IMR-90 (cell line): ENCODE results near the gene DLG4.

Experiments used
- CEBPB ChIP-seq: IDR thresholded peaks from 2 replicates; pipeline ENCODE4 v1.6.1; 2012; ENCODE audit warnings: low read depth, low read length, improper control_type of control experiment
- CHD1 ChIP-seq: IDR thresholded peaks from 2 replicates; pipeline ENCODE4 v1.6.1; 2012; ENCODE audit warnings: low read depth, low read length, improper control_type of control experiment
- CTCF ChIP-seq: conservative IDR thresholded peaks from 2 replicates; pipeline ENCODE4 v1.5.1; 2012; ENCODE audit warnings: mild to moderate bottlenecking, low read depth, low read length, improper control_type of control experiment
- FOS ChIP-seq: fragments of 150-350 bp; IDR thresholded peaks from 2 replicates; pipeline ENCODE4 v1.6.1; 2016; ENCODE audit warnings: low read depth, low read length
- MAFK ChIP-seq: IDR thresholded peaks from 2 replicates; pipeline ENCODE4 v1.6.1; 2012; ENCODE audit warnings: low read depth, low read length, improper control_type of control experiment
- POLR2A ChIP-seq: IDR thresholded peaks from 2 replicates; pipeline ENCODE4 v1.6.1; 2012; ENCODE audit warnings: mild to moderate bottlenecking, low read depth, low read length
- RAD21 ChIP-seq: IDR thresholded peaks from 2 replicates; pipeline ENCODE4 v1.6.1; 2012; ENCODE audit warnings: low read length, improper control_type of control experiment
- RCOR1 ChIP-seq: IDR thresholded peaks from 2 replicates; pipeline ENCODE4 v1.6.1; 2012; ENCODE audit warnings: mild to moderate bottlenecking, low read length, improper control_type of control experiment; ENCODE audit not compliant: insufficient replicate concordance
- RFX5 ChIP-seq: IDR thresholded peaks from 2 replicates; pipeline ENCODE4 v1.8.0; 2012; ENCODE audit warnings: low read depth, mild to moderate bottlenecking, low read length, moderate library complexity
- SMC3 ChIP-seq: fragments of 150-350 bp; IDR thresholded peaks from 2 replicates; pipeline ENCODE4 v1.6.1; 2016; ENCODE audit warnings: low read depth, mild to moderate bottlenecking, antibody characterized with exemption, low read length, moderate library complexity
- TF ChIP-seq, protein P1 (sequence below): fragments of 150-350 bp; IDR thresholded peaks from 2 replicates; pipeline ENCODE4 v1.6.1; 2016; ENCODE audit warnings: low read depth, mild to moderate bottlenecking, low read length, moderate library complexity, borderline replicate concordance

DNA sequence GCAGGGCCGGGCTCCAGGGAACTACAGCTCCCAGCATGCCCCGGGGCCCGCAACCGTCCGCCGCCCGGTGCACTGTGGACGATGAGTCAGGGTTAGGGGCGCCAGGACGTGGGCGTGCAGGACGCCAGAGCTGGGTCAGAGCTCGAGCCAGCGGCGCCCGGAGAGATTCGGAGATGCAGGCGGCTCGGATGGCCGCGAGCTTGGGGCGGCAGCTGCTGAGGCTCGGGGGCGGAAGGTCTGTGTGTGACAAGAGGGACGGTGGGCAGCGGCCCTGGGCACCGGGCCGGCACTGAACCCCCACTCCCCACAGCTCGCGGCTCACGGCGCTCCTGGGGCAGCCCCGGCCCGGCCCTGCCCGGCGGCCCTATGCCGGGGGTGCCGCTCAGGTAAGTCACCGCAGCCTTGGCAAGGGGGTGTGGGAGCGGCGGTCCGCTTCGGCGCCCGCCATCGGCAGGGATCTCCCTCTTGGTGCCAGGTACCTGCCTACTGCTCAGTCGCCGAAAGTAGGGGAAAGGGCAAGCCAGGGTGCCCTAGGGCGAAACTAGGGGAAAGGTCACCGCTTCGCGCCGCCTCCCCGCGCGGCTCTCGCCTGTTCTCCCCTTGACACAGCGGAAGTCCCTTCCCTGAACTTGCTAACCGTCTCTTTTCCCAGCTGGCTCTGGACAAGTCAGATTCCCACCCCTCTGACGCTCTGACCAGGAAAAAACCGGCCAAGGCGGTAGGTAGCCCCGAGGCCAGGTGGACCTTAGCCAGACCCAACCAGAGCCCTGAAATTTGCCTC lies at the start of gene DLG4, which contains the start of gene ACADVL:
- TF ChIP-seq CTCF = no peak
- TF ChIP-seq, protein P1, sequence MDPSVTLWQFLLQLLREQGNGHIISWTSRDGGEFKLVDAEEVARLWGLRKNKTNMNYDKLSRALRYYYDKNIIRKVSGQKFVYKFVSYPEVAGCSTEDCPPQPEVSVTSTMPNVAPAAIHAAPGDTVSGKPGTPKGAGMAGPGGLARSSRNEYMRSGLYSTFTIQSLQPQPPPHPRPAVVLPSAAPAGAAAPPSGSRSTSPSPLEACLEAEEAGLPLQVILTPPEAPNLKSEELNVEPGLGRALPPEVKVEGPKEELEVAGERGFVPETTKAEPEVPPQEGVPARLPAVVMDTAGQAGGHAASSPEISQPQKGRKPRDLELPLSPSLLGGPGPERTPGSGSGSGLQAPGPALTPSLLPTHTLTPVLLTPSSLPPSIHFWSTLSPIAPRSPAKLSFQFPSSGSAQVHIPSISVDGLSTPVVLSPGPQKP = no peak
- TF ChIP-seq RFX5 = no peak
- 0 out of 2 replicates have a peak, but pooled peaks have one; percentile 36 for TF ChIP-seq CHD1
- peak; percentile 95 for TF ChIP-seq POLR2A
- no peak for TF ChIP-seq SMC3
- TF ChIP-seq RCOR1 = no peak
- TF ChIP-seq CEBPB = no peak
- TF ChIP-seq MAFK = no peak
- TF ChIP-seq RAD21 = no peak
- TF ChIP-seq FOS = peak; percentile 83; the same call in 1 of the 2 replicates
